HCT116 (cell line): ENCODE measurements around the gene A2ML1. TPM values are rescaled to one million over a fixed set of nuclear protein-coding genes. Genes with fewer than 3 reads are reported as not detected.

Experiments
- ATAC-seq: fragments of 200-7000 bp; cut with Tn5 transposase; 2 replicates; pipeline ENCODE4 v1.9.1; 2020; ENCODE audit warnings: mild to moderate bottlenecking, moderate library complexity
- BruUV-seq: library from RNA; stranded (reverse); fragments of 400-500 nt; replicated peaks from 2 replicates; lab custom pipeline; 2021; lab: Mats Ljungman, UMichigan
- CTCF ChIA-PET: fragments of 300-600 bp; sonication (Branson Sonifier 250); formaldehyde crosslinking; loops from one replicate; lab custom pipeline; 2021; ENCODE audit warnings: antibody characterized with exemption; lab: Charles Lee
- POLR2A ChIA-PET: fragments of 300-600, 350-600 bp; sonication (Branson Sonifier 250); formaldehyde crosslinking; loops from one replicate; lab custom pipeline; 2021; ENCODE audit warnings: antibody characterized with exemption; lab: Charles Lee
- RAD21 ChIA-PET, 2 experiments: fragments of 300-600 bp; sonication (Branson Sonifier 250); formaldehyde crosslinking; loops; one replicate each; lab custom pipeline; 2023; ENCODE audit warnings: low total read pairs in 2 of 2; ENCODE audit not compliant: uncharacterized antibody in 2 of 2, unreplicated experiment in 2 of 2, low non-redundant PET in 1 of 2; lab: Charles Lee
- DNase-seq: peaks from one replicate; pipeline ENCODE4 v3.0.0-alpha.2; 2010; ENCODE audit warnings: low read depth, low spot score
- H2AFZ ChIP-seq: fragments of 200-600 bp; shearing (Covaris generic), sonication (generic); 2 replicates; pipeline ENCODE4 v1.6.1; 2017; ENCODE audit warnings: low read depth, mixed run types, mixed read lengths, antibody characterized with exemption, low read length; ENCODE audit not compliant: poor library complexity, severe bottlenecking
- H3K27ac ChIP-seq: 2 replicates; pipeline ENCODE4 v1.5.1; 2012; ENCODE audit warnings: low read depth, low read length
- H3K27me3 ChIP-seq: fragments of 200-600 bp; sonication (generic); 2 replicates; pipeline ENCODE4 v1.6.1; 2016; ENCODE audit warnings: mixed run types, low read length, mixed read lengths; ENCODE audit not compliant: insufficient read depth
- H3K36me3 ChIP-seq, 2 experiments: fragments of 200-500 bp in 1 of 2; fragments of 200-600 bp in 1 of 2; sonication (Bioruptor generic) in 1 of 2; sonication (generic) in 1 of 2; 2 replicates each; pipeline versions ENCODE4 v1.5.1 to v1.6.1; 2014 to 2016; ENCODE audit warnings: low read length in 2 of 2, inconsistent platforms in 1 of 2, mixed read lengths in 1 of 2, mixed run types in 1 of 2; ENCODE audit not compliant: insufficient read depth in 2 of 2, control insufficient read depth in 1 of 2
- H3K4me1 ChIP-seq, 2 experiments: fragments of 200-600 bp in 1 of 2; sonication (generic) in 1 of 2; 2 replicates each; pipeline versions ENCODE4 v1.5.1 to v1.6.1; 2012 to 2017; ENCODE audit warnings: low read length in 2 of 2, inconsistent platforms in 1 of 2, mild to moderate bottlenecking in 1 of 2, mixed read lengths in 1 of 2, mixed run types in 1 of 2, moderate library complexity in 1 of 2; ENCODE audit not compliant: insufficient read depth in 2 of 2, control insufficient read depth in 1 of 2
- H3K4me2 ChIP-seq: fragments of 200-600 bp; sonication (generic); 2 replicates; pipeline ENCODE4 v1.6.1; 2017; ENCODE audit warnings: mixed run types, low read length, mixed read lengths
- H3K4me3 ChIP-seq, 2 experiments: fragments of 200-600 bp in 1 of 2; sonication (generic) in 1 of 2; replicated peaks in 1 of 2; 2 replicates each; pipeline ENCODE4 v1.5.1; 2011 to 2016; ENCODE audit warnings: low read length in 2 of 2, control low read depth in 1 of 2, low read depth in 1 of 2, mild to moderate bottlenecking in 1 of 2, mixed read lengths in 1 of 2, mixed run types in 1 of 2
- H3K79me2 ChIP-seq: fragments of 200-600 bp; sonication (generic); 2 replicates; pipeline ENCODE4 v1.6.1; 2017; ENCODE audit warnings: mild to moderate bottlenecking, mixed run types, low read length, moderate library complexity, mixed read lengths; ENCODE audit not compliant: insufficient read depth
- H3K9ac ChIP-seq: fragments of 200-600 bp; sonication (generic); 2 replicates; pipeline ENCODE4 v1.6.1; 2016; ENCODE audit warnings: low read length, mixed read lengths
- H3K9me2 ChIP-seq: fragments of 200-600 bp; sonication (generic), shearing (Covaris generic); 2 replicates; pipeline ENCODE4 v1.6.1; 2017; ENCODE audit warnings: mixed run types, mild to moderate bottlenecking, moderate library complexity; ENCODE audit not compliant: insufficient read depth
- H3K9me3 ChIP-seq, 2 experiments: fragments of 200-500 bp in 1 of 2; fragments of 200-600 bp in 1 of 2; sonication (Bioruptor generic) in 1 of 2; sonication (generic) in 1 of 2; 2 replicates each; pipeline ENCODE4 v1.6.1; 2014 to 2017; ENCODE audit warnings: low read length in 2 of 2, mixed read lengths in 2 of 2, inconsistent platforms in 1 of 2, low read depth in 1 of 2, mild to moderate bottlenecking in 1 of 2, mixed run types in 1 of 2, moderate library complexity in 1 of 2; ENCODE audit not compliant: control insufficient read depth in 1 of 2, insufficient read depth in 1 of 2
- H4K20me1 ChIP-seq: fragments of 200-600 bp; sonication (generic), shearing (Covaris generic); 2 replicates; pipeline ENCODE4 v1.6.1; 2017; ENCODE audit warnings: mixed run types, mild to moderate bottlenecking, moderate library complexity; ENCODE audit not compliant: insufficient read depth
- CBX3 ChIP-seq: IDR thresholded peaks from 2 replicates; pipeline ENCODE4 v1.6.1; 2012; ENCODE audit warnings: low read depth
- CEBPB ChIP-seq: IDR thresholded peaks from 2 replicates; pipeline ENCODE4 v1.6.1; 2012; ENCODE audit warnings: low read depth
- EGR1 ChIP-seq: IDR thresholded peaks from 2 replicates; pipeline ENCODE4 v1.6.1; 2012; ENCODE audit warnings: low read depth
- ELF1 ChIP-seq: IDR thresholded peaks from 2 replicates; pipeline ENCODE4 v1.6.1; 2012; ENCODE audit warnings: low read depth, borderline replicate concordance
- EZH2 ChIP-seq: fragments of 200-600 bp; sonication (generic); IDR thresholded peaks from 2 replicates; pipeline ENCODE4 v1.6.1; 2017; ENCODE audit warnings: antibody characterized with exemption, mixed run types
- EZH2phosphoT487 ChIP-seq: fragments of 200-600 bp; IDR thresholded peaks from 2 replicates; pipeline ENCODE4 v1.6.1; 2018; ENCODE audit warnings: antibody characterized with exemption, borderline replicate concordance
- JUND ChIP-seq: IDR thresholded peaks from 2 replicates; pipeline ENCODE4 v1.6.1; 2012
- POLR2A ChIP-seq: IDR thresholded peaks from 2 replicates; pipeline ENCODE4 v1.7.0; 2011; ENCODE audit warnings: borderline replicate concordance; ENCODE audit not compliant: insufficient read depth, insufficient read length; ENCODE audit errors: extremely low read depth
- POLR2AphosphoS5 ChIP-seq: IDR thresholded peaks from 2 replicates; pipeline ENCODE4 v1.6.1; 2011; ENCODE audit warnings: mild to moderate bottlenecking, low read depth, low read length, moderate library complexity
- RAD21 ChIP-seq: IDR thresholded peaks from 2 replicates; pipeline ENCODE4 v1.6.1; 2012; ENCODE audit warnings: low read depth, mild to moderate bottlenecking
- SIN3A ChIP-seq: IDR thresholded peaks from 2 replicates; pipeline ENCODE4 v1.6.1; 2012; ENCODE audit warnings: low read depth
- SP1 ChIP-seq: IDR thresholded peaks from 2 replicates; pipeline ENCODE4 v1.6.1; 2012; ENCODE audit warnings: low read depth
- SRF ChIP-seq: IDR thresholded peaks from 2 replicates; pipeline ENCODE4 v1.6.1; 2012; ENCODE audit warnings: low read depth
- YY1 ChIP-seq: IDR thresholded peaks from 2 replicates; pipeline ENCODE4 v1.6.1; 2011; ENCODE audit warnings: low read length, low read depth, moderate library complexity, mild to moderate bottlenecking; ENCODE audit not compliant: insufficient replicate concordance; ENCODE audit errors: extremely low read depth
- ZNF274 ChIP-seq: fragments of 200-500 bp; sonication (Bioruptor generic); IDR thresholded peaks from 2 replicates; pipeline ENCODE4 v1.6.1; 2014; ENCODE audit warnings: mild to moderate bottlenecking, low read depth, low read length, inconsistent platforms
- intact Hi-C: fragments of 100-400 bp; cut with micrococcal nuclease; formaldehyde crosslinking; loops from 2 replicates; pipeline ENCODE4 v1.10.0; 2022
- total RNA-seq: library from RNA; stranded (reverse); gene quantifications from one replicate; pipeline ENCODE4 v1.2.1, GENCODE V29; 2021; ENCODE audit not compliant: unreplicated experiment
- TF ChIP-seq, protein P1 (sequence below), 3 experiments: fragments of 200-600 bp in 1 of 3; sonication (generic) in 1 of 3; IDR thresholded peaks in 2 of 3; conservative IDR thresholded peaks in 1 of 3; 2 replicates each; pipeline ENCODE4 v1.5.1; 2012 to 2017; ENCODE audit warnings: low read depth in 2 of 3, low read length in 2 of 3, antibody characterized with exemption in 1 of 3, borderline replicate concordance in 1 of 3, control low read depth in 1 of 3, mild to moderate bottlenecking in 1 of 3, mixed read lengths in 1 of 3, mixed run types in 1 of 3, moderate library complexity in 1 of 3; ENCODE audit not compliant: insufficient read depth in 1 of 3
- TF ChIP-seq, protein P2 (sequence below): IDR thresholded peaks from 2 replicates; pipeline ENCODE4 v1.6.1; 2012; ENCODE audit warnings: low read depth
- TF ChIP-seq, protein P3 (sequence below): IDR thresholded peaks from 2 replicates; pipeline ENCODE4 v1.6.1; 2011; ENCODE audit warnings: mild to moderate bottlenecking, low read length, moderate library complexity; ENCODE audit not compliant: insufficient replicate concordance; ENCODE audit errors: extremely low read depth
- TF ChIP-seq, protein P4 (sequence below): IDR thresholded peaks from 2 replicates; pipeline ENCODE4 v1.6.1; 2012

The A2ML1 gene
- total RNA-seq, 1 experiment from 2014 or later = not detected

DNA sequence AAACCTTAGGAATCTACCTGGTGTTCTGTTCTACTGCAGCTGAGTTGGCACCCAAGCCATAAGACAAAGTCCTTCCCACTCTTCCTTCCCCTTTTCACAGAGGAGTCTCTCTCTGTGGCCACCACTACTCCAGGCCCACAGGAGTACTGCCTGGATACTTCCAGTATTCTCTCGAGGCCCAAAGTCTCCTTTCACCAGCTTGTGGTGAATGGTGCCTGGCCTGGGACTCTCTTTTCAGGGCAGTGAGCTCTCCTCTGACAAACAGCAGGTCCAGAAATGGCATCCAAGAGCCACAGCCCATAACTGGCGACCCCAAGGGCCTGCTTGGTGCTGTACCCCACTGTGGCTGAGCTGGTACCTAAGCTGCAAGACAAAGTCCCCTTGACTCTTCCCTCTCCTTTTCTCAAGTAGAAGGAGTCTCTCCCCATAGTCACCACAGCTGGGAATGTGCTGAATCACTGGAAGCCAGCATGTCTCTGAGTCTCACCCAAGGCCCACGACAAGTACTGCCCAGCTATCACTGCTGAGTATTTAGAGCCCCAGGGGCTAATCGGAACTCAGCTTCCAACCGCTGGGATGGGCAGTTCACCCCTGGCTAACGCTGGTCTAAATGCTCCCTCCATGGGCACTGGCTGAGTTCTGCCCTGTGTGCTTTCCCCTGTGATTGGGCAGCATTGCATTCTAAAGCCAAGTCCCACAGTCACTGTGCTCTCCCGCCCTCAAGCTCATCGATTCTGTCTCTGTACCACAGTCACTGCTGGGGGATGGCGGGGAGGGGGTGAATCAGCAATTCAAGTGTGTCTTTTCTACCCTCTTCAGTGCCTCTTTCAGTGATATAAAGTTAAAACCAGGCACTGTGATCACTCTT lies 6.1 kb downstream of the A2ML1 start:
- Histone ChIP-seq H3K79me2 (no peaks in the 10 kb centered on the region), H3K27me3 (no peaks in the 10 kb centered on the region), H3K27ac (no peak overlapping the region), H4K20me1 (no peaks in the 10 kb centered on the region), H3K36me3 (no peaks in the 10 kb centered on the region), H3K4me2 (no peak overlapping the region), H3K9me3 (no peaks in the 10 kb centered on the region), H3K9ac (no peak overlapping the region), H3K4me3 (no peak overlapping the region), H2AFZ (no peak overlapping the region), H3K9me2 (no peaks in the 10 kb centered on the region), H3K4me1 (peaks cover 0 to 2% of the 10 kb centered on the region in 2 experiments; a peak in 1 of 4 replicates)
- POLR2A ChIA-PET = no interaction called here
- TF ChIP-seq CBX3 = no peak
- no peak for TF ChIP-seq RAD21
- TF ChIP-seq EGR1 = no peak
- no peak for TF ChIP-seq EZH2phosphoT487
- TF ChIP-seq EZH2 = no peak
- TF ChIP-seq SIN3A = no peak
- no peak for TF ChIP-seq ELF1
- TF ChIP-seq, protein P1, sequence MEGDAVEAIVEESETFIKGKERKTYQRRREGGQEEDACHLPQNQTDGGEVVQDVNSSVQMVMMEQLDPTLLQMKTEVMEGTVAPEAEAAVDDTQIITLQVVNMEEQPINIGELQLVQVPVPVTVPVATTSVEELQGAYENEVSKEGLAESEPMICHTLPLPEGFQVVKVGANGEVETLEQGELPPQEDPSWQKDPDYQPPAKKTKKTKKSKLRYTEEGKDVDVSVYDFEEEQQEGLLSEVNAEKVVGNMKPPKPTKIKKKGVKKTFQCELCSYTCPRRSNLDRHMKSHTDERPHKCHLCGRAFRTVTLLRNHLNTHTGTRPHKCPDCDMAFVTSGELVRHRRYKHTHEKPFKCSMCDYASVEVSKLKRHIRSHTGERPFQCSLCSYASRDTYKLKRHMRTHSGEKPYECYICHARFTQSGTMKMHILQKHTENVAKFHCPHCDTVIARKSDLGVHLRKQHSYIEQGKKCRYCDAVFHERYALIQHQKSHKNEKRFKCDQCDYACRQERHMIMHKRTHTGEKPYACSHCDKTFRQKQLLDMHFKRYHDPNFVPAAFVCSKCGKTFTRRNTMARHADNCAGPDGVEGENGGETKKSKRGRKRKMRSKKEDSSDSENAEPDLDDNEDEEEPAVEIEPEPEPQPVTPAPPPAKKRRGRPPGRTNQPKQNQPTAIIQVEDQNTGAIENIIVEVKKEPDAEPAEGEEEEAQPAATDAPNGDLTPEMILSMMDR (IDR thresholded peaks at IDR 0.05 in 2 of 3, conservative IDR thresholded peaks at IDR 0.05 in 1 of 3; ENCODE audit: borderline replicate concordance in 1 of 3, insufficient read depth in 1 of 3, low read depth in 2 of 3, low read length in 2 of 3) = no peak
- TF ChIP-seq YY1 = no peak
- TF ChIP-seq ZNF274 = no peak
- TF ChIP-seq, protein P2, sequence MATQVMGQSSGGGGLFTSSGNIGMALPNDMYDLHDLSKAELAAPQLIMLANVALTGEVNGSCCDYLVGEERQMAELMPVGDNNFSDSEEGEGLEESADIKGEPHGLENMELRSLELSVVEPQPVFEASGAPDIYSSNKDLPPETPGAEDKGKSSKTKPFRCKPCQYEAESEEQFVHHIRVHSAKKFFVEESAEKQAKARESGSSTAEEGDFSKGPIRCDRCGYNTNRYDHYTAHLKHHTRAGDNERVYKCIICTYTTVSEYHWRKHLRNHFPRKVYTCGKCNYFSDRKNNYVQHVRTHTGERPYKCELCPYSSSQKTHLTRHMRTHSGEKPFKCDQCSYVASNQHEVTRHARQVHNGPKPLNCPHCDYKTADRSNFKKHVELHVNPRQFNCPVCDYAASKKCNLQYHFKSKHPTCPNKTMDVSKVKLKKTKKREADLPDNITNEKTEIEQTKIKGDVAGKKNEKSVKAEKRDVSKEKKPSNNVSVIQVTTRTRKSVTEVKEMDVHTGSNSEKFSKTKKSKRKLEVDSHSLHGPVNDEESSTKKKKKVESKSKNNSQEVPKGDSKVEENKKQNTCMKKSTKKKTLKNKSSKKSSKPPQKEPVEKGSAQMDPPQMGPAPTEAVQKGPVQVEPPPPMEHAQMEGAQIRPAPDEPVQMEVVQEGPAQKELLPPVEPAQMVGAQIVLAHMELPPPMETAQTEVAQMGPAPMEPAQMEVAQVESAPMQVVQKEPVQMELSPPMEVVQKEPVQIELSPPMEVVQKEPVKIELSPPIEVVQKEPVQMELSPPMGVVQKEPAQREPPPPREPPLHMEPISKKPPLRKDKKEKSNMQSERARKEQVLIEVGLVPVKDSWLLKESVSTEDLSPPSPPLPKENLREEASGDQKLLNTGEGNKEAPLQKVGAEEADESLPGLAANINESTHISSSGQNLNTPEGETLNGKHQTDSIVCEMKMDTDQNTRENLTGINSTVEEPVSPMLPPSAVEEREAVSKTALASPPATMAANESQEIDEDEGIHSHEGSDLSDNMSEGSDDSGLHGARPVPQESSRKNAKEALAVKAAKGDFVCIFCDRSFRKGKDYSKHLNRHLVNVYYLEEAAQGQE = no peak
- TF ChIP-seq CEBPB = no peak
- no peak for TF ChIP-seq POLR2AphosphoS5
- TF ChIP-seq SRF = no peak
- TF ChIP-seq JUND = no peak
- TF ChIP-seq SP1 = no peak
- TF ChIP-seq, protein P3, sequence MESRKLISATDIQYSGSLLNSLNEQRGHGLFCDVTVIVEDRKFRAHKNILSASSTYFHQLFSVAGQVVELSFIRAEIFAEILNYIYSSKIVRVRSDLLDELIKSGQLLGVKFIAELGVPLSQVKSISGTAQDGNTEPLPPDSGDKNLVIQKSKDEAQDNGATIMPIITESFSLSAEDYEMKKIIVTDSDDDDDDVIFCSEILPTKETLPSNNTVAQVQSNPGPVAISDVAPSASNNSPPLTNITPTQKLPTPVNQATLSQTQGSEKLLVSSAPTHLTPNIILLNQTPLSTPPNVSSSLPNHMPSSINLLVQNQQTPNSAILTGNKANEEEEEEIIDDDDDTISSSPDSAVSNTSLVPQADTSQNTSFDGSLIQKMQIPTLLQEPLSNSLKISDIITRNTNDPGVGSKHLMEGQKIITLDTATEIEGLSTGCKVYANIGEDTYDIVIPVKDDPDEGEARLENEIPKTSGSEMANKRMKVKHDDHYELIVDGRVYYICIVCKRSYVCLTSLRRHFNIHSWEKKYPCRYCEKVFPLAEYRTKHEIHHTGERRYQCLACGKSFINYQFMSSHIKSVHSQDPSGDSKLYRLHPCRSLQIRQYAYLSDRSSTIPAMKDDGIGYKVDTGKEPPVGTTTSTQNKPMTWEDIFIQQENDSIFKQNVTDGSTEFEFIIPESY = no peak
- TF ChIP-seq, protein P4, sequence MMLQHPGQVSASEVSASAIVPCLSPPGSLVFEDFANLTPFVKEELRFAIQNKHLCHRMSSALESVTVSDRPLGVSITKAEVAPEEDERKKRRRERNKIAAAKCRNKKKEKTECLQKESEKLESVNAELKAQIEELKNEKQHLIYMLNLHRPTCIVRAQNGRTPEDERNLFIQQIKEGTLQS = no peak
- no peak for TF ChIP-seq POLR2A
- RAD21 ChIA-PET = no interaction called here
- DNase-seq (no peak), ATAC-seq (no peak)
- CTCF ChIA-PET = no interaction called here
- intact Hi-C loops = loop anchor here (10.0 kb wide), 1 partner anchor 284 kb away; the partner anchor contains the start of gene CLEC4E
- no TSS peak for BruUV-seq
